GM12801 (cell line): ENCODE results near the gene ABHD14A.

ENCODE experiments used
- TF ChIP-seq, protein P1 (sequence below): IDR thresholded peaks from one replicate; pipeline ENCODE4 v1.5.1; 2011; ENCODE audit warnings: control low read depth; ENCODE audit not compliant: insufficient read length; ENCODE audit errors: extremely low read depth

ABHD14A gene

DNA sequence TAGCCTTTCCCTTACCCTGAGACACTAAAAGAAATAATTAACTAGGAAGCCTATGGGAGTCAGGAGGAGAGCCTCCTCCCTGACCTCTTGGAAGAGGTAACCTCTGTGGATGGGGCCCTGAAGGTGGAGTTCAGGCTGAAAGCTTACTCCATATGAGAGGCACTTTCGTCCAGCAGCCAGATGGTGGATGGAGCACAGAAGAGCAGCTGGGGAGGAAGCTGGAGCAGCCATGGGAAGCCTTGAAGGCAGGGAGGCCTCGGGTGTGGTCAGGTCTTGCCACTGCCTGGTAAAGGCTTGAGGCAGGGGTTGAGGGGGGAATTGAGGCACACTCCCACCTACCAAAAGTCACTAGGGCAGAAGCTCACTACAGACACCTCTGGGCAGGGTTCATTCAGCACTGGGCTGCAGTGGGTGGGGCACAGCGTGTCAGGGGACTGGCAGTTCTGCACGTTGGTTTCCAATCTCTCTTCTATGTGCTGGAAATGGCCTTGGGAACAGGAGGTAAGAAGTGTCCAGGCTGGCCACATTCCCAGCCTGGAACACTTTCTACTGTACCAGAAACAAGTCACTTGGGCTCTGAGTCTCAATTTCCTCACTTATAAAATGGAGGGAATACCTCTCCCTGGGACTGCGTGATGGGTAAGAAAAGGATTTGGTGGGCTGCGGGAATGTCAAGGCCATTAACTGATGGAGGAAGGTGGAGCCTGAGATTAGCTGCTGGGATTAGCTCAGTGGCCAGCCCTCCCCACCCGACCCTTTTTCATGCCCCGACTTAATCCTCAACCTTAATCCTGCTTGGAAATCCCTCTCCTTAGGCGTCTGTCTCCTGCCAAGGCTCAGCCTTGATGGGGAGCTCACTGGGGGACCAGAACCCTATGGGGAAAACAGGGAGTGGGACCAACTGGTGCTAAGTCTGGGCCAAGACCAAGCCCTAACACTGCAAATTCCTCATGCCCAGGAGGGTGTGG, 13.0 kb upstream of the ABHD14A start:
- TF ChIP-seq, protein P1, sequence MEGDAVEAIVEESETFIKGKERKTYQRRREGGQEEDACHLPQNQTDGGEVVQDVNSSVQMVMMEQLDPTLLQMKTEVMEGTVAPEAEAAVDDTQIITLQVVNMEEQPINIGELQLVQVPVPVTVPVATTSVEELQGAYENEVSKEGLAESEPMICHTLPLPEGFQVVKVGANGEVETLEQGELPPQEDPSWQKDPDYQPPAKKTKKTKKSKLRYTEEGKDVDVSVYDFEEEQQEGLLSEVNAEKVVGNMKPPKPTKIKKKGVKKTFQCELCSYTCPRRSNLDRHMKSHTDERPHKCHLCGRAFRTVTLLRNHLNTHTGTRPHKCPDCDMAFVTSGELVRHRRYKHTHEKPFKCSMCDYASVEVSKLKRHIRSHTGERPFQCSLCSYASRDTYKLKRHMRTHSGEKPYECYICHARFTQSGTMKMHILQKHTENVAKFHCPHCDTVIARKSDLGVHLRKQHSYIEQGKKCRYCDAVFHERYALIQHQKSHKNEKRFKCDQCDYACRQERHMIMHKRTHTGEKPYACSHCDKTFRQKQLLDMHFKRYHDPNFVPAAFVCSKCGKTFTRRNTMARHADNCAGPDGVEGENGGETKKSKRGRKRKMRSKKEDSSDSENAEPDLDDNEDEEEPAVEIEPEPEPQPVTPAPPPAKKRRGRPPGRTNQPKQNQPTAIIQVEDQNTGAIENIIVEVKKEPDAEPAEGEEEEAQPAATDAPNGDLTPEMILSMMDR = no peak

DNA sequence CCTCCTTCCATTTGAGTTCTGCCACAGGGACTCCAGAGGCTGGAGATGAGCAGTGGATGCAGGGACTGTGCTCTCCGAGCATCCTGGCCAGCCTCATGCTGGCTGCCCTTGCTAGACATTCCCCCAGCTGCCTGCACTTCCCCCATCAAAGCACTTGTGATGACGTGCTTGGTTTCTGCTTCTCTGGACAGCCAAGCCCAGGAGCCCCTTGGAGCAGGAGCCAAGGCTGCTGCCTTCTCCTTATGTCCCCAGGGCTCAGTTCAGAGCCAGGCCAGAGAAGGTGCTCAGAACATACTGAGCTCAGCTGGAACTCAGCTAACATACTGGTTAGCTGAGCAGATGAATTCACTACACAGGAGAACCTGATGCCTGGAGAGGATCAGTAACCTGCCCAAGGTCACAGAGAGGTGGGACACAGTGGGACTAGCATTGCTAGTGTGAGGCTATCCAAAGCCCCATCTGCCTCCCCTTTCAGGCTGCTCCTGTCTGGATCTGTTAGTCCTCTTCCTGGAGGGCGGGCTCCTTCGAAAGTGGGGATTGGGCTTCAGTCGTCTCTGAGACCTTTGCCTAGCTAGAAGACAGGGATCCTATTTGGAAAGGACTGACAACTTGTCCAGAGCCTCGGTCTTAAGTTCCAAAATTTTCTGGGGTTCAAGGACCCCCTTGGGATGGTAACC, 11.9 kb upstream of the ABHD14A start:
- TF ChIP-seq, protein P1 = no peak

- TF ChIP-seq, protein P1 = no peak
These were observed 10.9 kb upstream of the ABHD14A start for GRCh38 chr3:51963951-51964451.

DNA sequence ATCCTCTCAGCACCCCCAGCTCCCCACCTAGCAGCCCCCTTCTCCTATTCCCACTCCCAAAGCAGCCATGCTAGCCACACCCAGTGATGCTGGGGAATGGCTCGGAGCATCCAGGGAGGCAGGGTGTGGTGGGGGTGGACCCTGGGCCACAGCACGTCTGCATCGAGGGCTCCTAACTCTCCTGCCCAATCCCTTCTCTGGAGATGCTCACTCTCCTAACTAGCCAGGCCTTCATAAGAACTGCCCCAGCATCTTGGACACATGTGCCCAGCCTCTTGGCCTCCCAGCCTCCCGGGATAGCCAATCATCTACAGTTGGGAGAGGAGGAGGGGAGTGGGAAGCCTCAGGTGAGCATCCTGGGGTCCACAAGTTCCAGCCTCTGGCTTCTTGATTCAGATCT, 10.3 kb upstream of the ABHD14A start:
- TF ChIP-seq, protein P1 = no peak

GRCh38 chr3:51966016-51966415, 8.8 kb upstream of the ABHD14A start:
- TF ChIP-seq, protein P1 = no peak

- TF ChIP-seq, protein P1 = no peak
These were observed 8.4 kb upstream of the ABHD14A start for GRCh38 chr3:51966486-51966885.

DNA sequence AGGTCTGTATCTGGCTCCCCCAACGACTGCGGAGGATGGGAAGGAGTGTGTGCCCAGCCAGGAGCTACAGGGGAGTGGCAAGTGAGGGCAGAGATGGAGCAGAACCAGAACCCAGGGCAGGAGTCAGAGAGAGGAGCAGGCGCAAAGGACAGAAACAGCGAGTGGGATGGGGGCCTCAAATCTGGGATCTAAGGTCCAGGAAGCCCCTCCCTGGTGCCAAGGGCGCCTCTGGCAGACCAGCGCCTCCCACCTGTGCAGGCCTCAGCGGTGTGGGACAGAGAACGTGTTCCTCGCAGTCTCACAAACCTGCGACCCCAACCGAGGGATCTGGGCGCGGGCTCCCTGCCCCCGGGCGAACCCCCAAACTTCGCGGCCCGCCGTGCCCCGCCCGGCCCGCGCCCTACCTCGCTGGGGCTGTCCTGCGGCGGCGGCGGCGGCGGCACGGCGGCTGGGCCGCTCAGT, 7.9 kb upstream of the ABHD14A start:
- TF ChIP-seq, protein P1 = no peak
